HG03159 (cell line): ENCODE results near the gene ZNF625.

Source experiments
- ATAC-seq: cut with Tn5 transposase; IDR thresholded peaks from one replicate; pipeline ENCODE4 v1.9.1; 2021; ENCODE audit warnings: mild to moderate bottlenecking, moderate library complexity; ENCODE audit not compliant: unreplicated experiment

The ZNF625 gene

GRCh38 chr19:12156223-12157058 lies at the start of gene ZNF625:
Gene ZNF625, minus strand, starts transcription at chr19:12156734. Its CDS starts 176 bp downstream, at chr19:12156558.
- ATAC-seq, result no peak

- ATAC-seq, result no peak
Measured at GRCh38 chr19:12205296-12205695, 48.8 kb upstream of the ZNF625 start.

GRCh38 chr19:12202250-12202649 lies 45.7 kb upstream of the ZNF625 start:
- no peak for ATAC-seq

GRCh38 chr19:12199757-12200419 lies 43.4 kb upstream of the ZNF625 start:
- ATAC-seq, result no peak

- ATAC-seq, result no peak
Measured at GRCh38 chr19:12198136-12198535, 41.6 kb upstream of the ZNF625 start.

- no peak for ATAC-seq
Measured at GRCh38 chr19:12194827-12195731, 38.5 kb upstream of the ZNF625 start.

- ATAC-seq, result no peak
Measured at GRCh38 chr19:12187625-12188024, 31.1 kb upstream of the ZNF625 start.

GRCh38 chr19:12180377-12180776 lies 23.8 kb upstream of the ZNF625 start:
- ATAC-seq, result no peak

GRCh38 chr19:12166626-12167025 lies 10.1 kb upstream of the ZNF625 start:
- ATAC-seq, result no peak

GRCh38 chr19:12163826-12164225 lies 7.3 kb upstream of the ZNF625 start:
- no peak for ATAC-seq

- ATAC-seq, result peak; percentile 93
Measured at GRCh38 chr19:12162882-12163806, 6.6 kb upstream of the ZNF625 start, which contains the start of gene ZNF136. Gene ZNF136, plus strand, starts transcription at chr19:12163096. Its CDS starts 108 bp downstream, at chr19:12163204.

- ATAC-seq, result peak; percentile 29
Measured at GRCh38 chr19:12162513-12162881, 6.0 kb upstream of the ZNF625 start.

- no peak for ATAC-seq
Measured at GRCh38 chr19:12159773-12160414, 3.4 kb upstream of the ZNF625 start.

GRCh38 chr19:12155324-12155860 lies 1.1 kb downstream of the ZNF625 start:
- no peak for ATAC-seq

- no peak for ATAC-seq
Measured at GRCh38 chr19:12145348-12145747, 11.2 kb downstream of the ZNF625 start.

GRCh38 chr19:12141405-12141736 lies 15.2 kb downstream of the ZNF625 start:
- ATAC-seq, result no peak

- peak; percentile 41 for ATAC-seq
Measured at GRCh38 chr19:12140545-12141404, 15.8 kb downstream of the ZNF625 start.

- ATAC-seq, result peak; percentile 85
Measured at GRCh38 chr19:12139885-12140544, 16.5 kb downstream of the ZNF625 start, which contains the start of gene ZNF20. Gene ZNF20, minus strand, starts transcription at chr19:12140350. Its CDS starts 168 bp downstream, at chr19:12140182.
